Spleen (tissue), 7 donors: Measurements from ENCODE around the gene ACTR5.

Source experiments
- POLR2A ChIP-seq, 3 donors: fragments of 450-650 bp; IDR thresholded peaks; one replicate each; pipeline ENCODE4 v1.5.1; 2017; ENCODE audit warnings: antibody characterized with exemption in 3 of 3, mild to moderate bottlenecking in 1 of 3
- POLR2AphosphoS5 ChIP-seq, 3 donors: sonication (generic); formaldehyde crosslinking; IDR thresholded peaks; one replicate each; pipeline ENCODE4 v1.5.1; 2017; ENCODE audit warnings: antibody characterized with exemption in 3 of 3
- TF ChIP-seq, protein P1 (sequence below), 11 experiments: fragments of 200-600 bp in 7 of 11; fragments of 450-650 bp in 4 of 11; sonication (generic) in 4 of 11; IDR thresholded peaks in 8 of 11; conservative IDR thresholded peaks in 3 of 11; 1 replicate in 7 of 11; 2 replicates in 4 of 11; pipeline versions ENCODE4 v1.4.0 to v1.8.0; 2016 to 2021; ENCODE audit warnings: antibody characterized with exemption in 11 of 11, inconsistent platforms in 4 of 11, mild to moderate bottlenecking in 1 of 11
- donor health status: DM: no; HTN: no; CAD: no; lungs with moderate emphysema.
- donor health status: DM: no; HTN: no; CAD: no.
- donor health status: DM: no; HTN: no; CAD: no.

DNA sequence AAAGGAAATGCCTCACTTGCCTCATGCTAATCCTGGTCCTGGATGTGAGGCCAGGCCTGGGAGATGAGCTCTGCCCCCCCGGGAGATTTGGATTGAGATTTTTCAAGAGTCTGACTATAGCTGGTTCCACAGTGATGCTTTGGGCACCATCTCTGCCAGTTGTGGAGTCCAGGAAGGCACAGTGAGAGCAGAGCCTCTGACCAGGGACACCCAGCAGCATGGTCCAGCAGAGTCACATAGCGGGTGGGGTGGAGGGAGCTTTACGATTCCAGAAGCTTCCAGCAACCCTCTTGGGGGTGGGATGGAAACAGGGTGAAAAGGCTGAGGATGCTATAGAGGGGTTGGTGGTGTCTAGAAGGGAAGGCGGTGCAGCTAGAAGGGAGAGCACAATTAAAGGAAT is 15.3 kb upstream of the ACTR5 start:
- TF ChIP-seq, protein P1, sequence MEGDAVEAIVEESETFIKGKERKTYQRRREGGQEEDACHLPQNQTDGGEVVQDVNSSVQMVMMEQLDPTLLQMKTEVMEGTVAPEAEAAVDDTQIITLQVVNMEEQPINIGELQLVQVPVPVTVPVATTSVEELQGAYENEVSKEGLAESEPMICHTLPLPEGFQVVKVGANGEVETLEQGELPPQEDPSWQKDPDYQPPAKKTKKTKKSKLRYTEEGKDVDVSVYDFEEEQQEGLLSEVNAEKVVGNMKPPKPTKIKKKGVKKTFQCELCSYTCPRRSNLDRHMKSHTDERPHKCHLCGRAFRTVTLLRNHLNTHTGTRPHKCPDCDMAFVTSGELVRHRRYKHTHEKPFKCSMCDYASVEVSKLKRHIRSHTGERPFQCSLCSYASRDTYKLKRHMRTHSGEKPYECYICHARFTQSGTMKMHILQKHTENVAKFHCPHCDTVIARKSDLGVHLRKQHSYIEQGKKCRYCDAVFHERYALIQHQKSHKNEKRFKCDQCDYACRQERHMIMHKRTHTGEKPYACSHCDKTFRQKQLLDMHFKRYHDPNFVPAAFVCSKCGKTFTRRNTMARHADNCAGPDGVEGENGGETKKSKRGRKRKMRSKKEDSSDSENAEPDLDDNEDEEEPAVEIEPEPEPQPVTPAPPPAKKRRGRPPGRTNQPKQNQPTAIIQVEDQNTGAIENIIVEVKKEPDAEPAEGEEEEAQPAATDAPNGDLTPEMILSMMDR (IDR thresholded peaks at IDR 0.05 in 8 of 11, conservative IDR thresholded peaks at IDR 0.05 in 3 of 11), result no peak
- TF ChIP-seq POLR2AphosphoS5 (IDR thresholded peaks at IDR 0.05) (no peak), POLR2A (IDR thresholded peaks at IDR 0.05) (no peak)
